ENCODE measurements around the gene OR6C4. TPM values are rescaled to one million over a fixed set of nuclear protein-coding genes. Genes with fewer than 3 reads are reported as not detected.

OR6C4 gene
- not detected for polyA plus RNA-seq (2012; ENCODE audit: insufficient read length, low read depth)

GRCh38 chr12:55549302-55549701, at the start of gene OR6C4:
Gene OR6C4, plus strand, starts transcription at chr12:55549602. Its CDS starts 1,625 bp downstream, at chr12:55551227.
- TF ChIP-seq REST (IDR thresholded peaks at IDR 0.05; ENCODE audit: insufficient read depth in 1 of 2, low read depth in 2 of 2, low read length in 2 of 2), result no peak
- no peak for TF ChIP-seq FOXP2 (optimal IDR thresholded peaks at IDR 0.05; ENCODE audit: borderline replicate concordance, extremely low read depth, extremely low read length, insufficient read depth)
- no peak for TF ChIP-seq SIN3A (IDR thresholded peaks at IDR 0.05; ENCODE audit: borderline replicate concordance, insufficient read depth, low read length)
- TF ChIP-seq TAF1 (IDR thresholded peaks at IDR 0.05; ENCODE audit: borderline replicate concordance, insufficient read depth, low read length), result no peak
- no peak for TF ChIP-seq POLR2AphosphoS5 (IDR thresholded peaks at IDR 0.05; ENCODE audit: low read depth, low read length)

GRCh38 chr12:55499810-55500252, 49.6 kb upstream of the OR6C4 start:
- TF ChIP-seq SIN3A (IDR thresholded peaks at IDR 0.05; ENCODE audit: borderline replicate concordance, insufficient read depth, low read length) (no peak), REST (IDR thresholded peaks at IDR 0.05; ENCODE audit: insufficient read depth in 1 of 2, low read depth in 2 of 2, low read length in 2 of 2) (no peak), POLR2AphosphoS5 (IDR thresholded peaks at IDR 0.05; ENCODE audit: low read depth, low read length) (no peak)

DNA sequence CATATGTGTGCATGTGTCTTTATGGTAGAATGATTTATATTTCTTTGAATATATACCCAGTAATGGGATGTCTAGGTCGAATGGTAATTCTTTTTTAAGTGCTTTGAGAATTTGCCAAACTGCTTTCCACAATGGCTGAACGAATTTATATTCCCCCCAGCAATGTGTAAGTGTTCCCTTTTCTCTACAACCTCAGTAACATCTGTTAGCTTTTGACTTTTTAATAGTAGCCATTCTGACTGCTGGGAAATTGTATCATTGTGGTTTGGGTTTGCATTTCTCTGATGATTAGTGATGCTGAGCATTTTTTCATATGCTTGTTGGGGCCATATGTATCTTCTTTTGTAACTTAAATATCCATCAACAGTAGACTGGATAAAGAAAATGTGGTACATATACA, 47.8 kb upstream of the OR6C4 start:
- no peak for TF ChIP-seq POLR2AphosphoS5 (IDR thresholded peaks at IDR 0.05; ENCODE audit: low read depth, low read length)
- no peak for TF ChIP-seq TAF1 (IDR thresholded peaks at IDR 0.05; ENCODE audit: borderline replicate concordance, insufficient read depth, low read length)
- TF ChIP-seq SIN3A (IDR thresholded peaks at IDR 0.05; ENCODE audit: borderline replicate concordance, insufficient read depth, low read length), result no peak
- no peak for TF ChIP-seq REST (IDR thresholded peaks at IDR 0.05; ENCODE audit: insufficient read depth in 1 of 2, low read depth in 2 of 2, low read length in 2 of 2)
- TF ChIP-seq FOXP2 (optimal IDR thresholded peaks at IDR 0.05; ENCODE audit: borderline replicate concordance, extremely low read depth, extremely low read length, insufficient read depth), result no peak

- no peak for TF ChIP-seq FOXP2 (optimal IDR thresholded peaks at IDR 0.05; ENCODE audit: borderline replicate concordance, extremely low read depth, extremely low read length, insufficient read depth)
- TF ChIP-seq POLR2AphosphoS5 (IDR thresholded peaks at IDR 0.05; ENCODE audit: low read depth, low read length), result no peak
Measured at GRCh38 chr12:55515696-55516095, 33.7 kb upstream of the OR6C4 start.

DNA sequence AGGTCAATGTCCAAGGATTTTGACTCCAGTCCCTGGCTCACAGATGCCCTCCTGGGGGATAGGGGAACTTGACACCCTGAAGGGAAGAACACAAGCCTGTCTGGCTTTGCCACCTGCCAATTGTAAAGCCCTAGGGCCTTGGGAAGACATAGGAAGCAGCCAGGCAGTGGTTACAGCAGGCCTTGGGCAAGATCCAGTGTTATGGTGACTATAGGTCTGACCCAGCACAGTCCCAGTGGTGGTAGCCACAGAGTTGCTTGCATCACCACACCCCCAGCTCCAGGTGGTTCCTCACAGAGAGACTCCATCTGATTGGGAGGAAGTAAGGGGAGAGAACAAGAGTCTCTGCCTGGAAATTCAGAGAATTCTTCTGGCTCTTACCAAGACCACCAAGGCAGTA, 33.0 kb upstream of the OR6C4 start:
- TF ChIP-seq POLR2AphosphoS5 (IDR thresholded peaks at IDR 0.05; ENCODE audit: low read depth, low read length) (no peak), SIN3A (IDR thresholded peaks at IDR 0.05; ENCODE audit: borderline replicate concordance, insufficient read depth, low read length) (no peak), TAF1 (IDR thresholded peaks at IDR 0.05; ENCODE audit: borderline replicate concordance, insufficient read depth, low read length) (no peak), REST (IDR thresholded peaks at IDR 0.05; ENCODE audit: insufficient read depth in 1 of 2, low read depth in 2 of 2, low read length in 2 of 2) (no peak), FOXP2 (optimal IDR thresholded peaks at IDR 0.05; ENCODE audit: borderline replicate concordance, extremely low read depth, extremely low read length, insufficient read depth) (no peak)

Data from PFSK-1 (cell line).